Measurements from ENCODE around the gene MLST8. TPM values are rescaled to one million over a fixed set of nuclear protein-coding genes. Genes with fewer than 3 reads are reported as not detected.
A peak's percentile ranks its signal among the peaks of the same experiment; 100 is the strongest.

The MLST8 gene
- total RNA-seq, 1 experiment from 2014 or later, result 53.1 TPM

DNA sequence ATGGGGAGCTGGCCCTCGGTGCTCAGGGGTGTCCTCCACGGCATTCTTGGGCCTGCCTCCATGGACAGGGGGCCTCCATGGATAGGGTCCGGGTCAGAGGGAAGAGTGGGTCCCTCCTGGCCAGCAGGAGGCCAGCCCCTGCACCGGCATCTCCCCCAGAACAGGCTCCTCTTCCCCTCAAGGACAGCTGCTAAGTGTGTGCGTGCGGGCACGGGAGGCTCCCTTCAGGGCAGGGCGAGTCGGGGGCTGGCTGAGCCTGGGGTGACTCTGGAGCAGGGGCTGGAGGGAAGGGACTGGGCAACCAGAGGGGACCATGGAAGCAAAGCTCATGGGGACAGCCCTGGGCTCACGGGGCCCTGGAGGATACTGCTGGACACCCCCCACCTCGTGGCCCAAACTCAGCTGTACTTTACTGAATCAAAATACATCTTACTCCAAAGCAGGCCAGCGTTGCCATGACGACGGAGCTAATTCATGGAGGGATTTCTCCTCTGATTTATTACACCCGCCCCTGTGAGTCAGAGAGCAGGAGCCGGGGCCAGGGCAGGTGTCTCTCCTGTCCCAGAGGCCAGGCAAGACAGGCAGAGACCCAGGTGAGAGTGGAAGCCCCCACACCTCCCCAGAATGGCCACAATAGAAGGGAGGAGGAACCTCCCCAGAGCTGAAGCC lies 11.0 kb upstream of the MLST8 start:
- Mint-ChIP-seq H3K36me3 (ENCODE audit: insufficient read depth, unreplicated experiment) (no peaks in the 10 kb centered on the region), H3K4me1 (ENCODE audit: low read depth, unreplicated experiment) (no peaks in the 10 kb centered on the region), H3K4me3 (ENCODE audit: unreplicated experiment) (no peak overlapping the region), H3K27ac (ENCODE audit: unreplicated experiment) (no peak overlapping the region), H3K27me3 (ENCODE audit: insufficient read depth, unreplicated experiment) (no peaks in the 10 kb centered on the region), H3K9me3 (ENCODE audit: unreplicated experiment) (no peaks in the 10 kb centered on the region)
- ChIA-PET POLR2A (interaction anchor here (0.5 to 1.5 kb wide), 4 partner anchors 39 to 253 kb away, joined by 3 to 12 read pairs (median 8); partner anchors contain the start of genes ECI1 and TRAF7), CTCF (interaction anchor here (0.9 to 3.8 kb wide), 8 partner anchors 16 to 307 kb away, joined by 3 to 29 read pairs (median 6); partner anchors contain the start of genes BRICD5, ECI1 and PGP)
- Histone ChIP-seq H3K9me3 (no peaks in the 10 kb centered on the region), H3K27me3 (replicated peaks; ENCODE audit: control insufficient read depth, insufficient read depth, low read length) (no peaks in the 10 kb centered on the region), H3K4me1 (peaks cover 9% of the 10 kb centered on the region), H3K36me3 (ENCODE audit: control insufficient read depth, insufficient read depth, low read length) (no peaks in the 10 kb centered on the region; the same call in 1 of the 2 replicates), H3K4me3 (ENCODE audit: low read depth, low read length) (no peak overlapping the region)
- intact Hi-C loops (cut with micrococcal nuclease; ENCODE audit: unreplicated experiment), result loop anchor here (2.0 kb wide), 2 partner anchors 59 to 307 kb away; no protein-coding TSS in a partner anchor
- TF ChIP-seq CTCF (IDR thresholded peaks at IDR 0.05; ENCODE audit: insufficient read depth in 1 of 2, low read depth in 1 of 2, low read length in 1 of 2, severe bottlenecking in 1 of 2, unreplicated experiment in 1 of 2), result no peak
- no peak for DNase-seq
- no TSS peak for BruUV-seq (replicated peaks)

DNA sequence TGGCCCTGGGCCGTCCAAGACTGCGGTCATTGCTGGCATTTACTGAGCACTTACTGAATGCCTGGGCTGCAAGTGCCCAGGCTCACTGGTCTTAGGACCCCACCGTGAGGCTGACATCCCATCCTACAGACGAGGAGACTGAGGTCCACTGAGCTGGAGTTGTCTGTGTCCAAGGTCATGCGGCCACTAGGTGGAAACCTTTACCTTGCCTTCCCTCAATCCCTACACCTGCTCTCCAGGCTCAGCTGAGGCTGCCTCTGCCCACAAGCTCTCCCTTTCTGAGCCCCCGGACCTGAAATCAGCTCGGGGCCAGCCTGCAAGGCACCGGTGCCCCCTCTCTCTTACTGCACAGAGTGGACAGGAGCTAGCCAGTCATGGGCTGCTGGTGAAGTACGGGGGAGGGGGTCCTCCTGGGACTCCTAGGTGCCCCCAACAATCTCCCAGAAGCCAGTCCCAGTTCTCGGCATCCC lies 10.4 kb upstream of the MLST8 start:
- Mint-ChIP-seq H3K4me3 (ENCODE audit: unreplicated experiment) (peak overlapping the region; percentile 63), H3K27ac (ENCODE audit: unreplicated experiment) (no peak overlapping the region), H3K9me3 (ENCODE audit: unreplicated experiment) (no peaks in the 10 kb centered on the region), H3K4me1 (ENCODE audit: low read depth, unreplicated experiment) (no peaks in the 10 kb centered on the region), H3K27me3 (ENCODE audit: insufficient read depth, unreplicated experiment) (no peaks in the 10 kb centered on the region), H3K36me3 (ENCODE audit: insufficient read depth, unreplicated experiment) (no peaks in the 10 kb centered on the region)
- H3K36me3 ChIP-seq (ENCODE audit: control insufficient read depth, insufficient read depth, low read length), result no peaks in the 10 kb centered on the region; the same call in 1 of the 2 replicates
- H3K27me3 ChIP-seq (replicated peaks; ENCODE audit: control insufficient read depth, insufficient read depth, low read length), result no peaks in the 10 kb centered on the region
- ChIA-PET POLR2A (interaction anchor here (0.7 to 1.5 kb wide), 4 partner anchors 39 to 273 kb away, joined by 3 to 12 read pairs (median 9); partner anchors contain the start of genes ECI1 and TRAF7), CTCF (interaction anchor here (0.7 to 3.8 kb wide), 10 partner anchors 10 to 306 kb away, joined by 3 to 29 read pairs (median 4); partner anchors contain the start of genes BRICD5, ECI1 and PGP)
- peak in 1 of 2 experiments; percentile 49 for TF ChIP-seq CTCF (IDR thresholded peaks at IDR 0.05; ENCODE audit: insufficient read depth in 1 of 2, low read depth in 1 of 2, low read length in 1 of 2, severe bottlenecking in 1 of 2, unreplicated experiment in 1 of 2)
- intact Hi-C loops (cut with micrococcal nuclease; ENCODE audit: unreplicated experiment), result loop anchor here (2.0 kb wide), 2 partner anchors 58 to 306 kb away; no protein-coding TSS in a partner anchor
- DNase-seq, result peak; percentile 70 to 73
- no peaks in the 10 kb centered on the region for H3K9me3 ChIP-seq
- peaks cover 9% of the 10 kb centered on the region for H3K4me1 ChIP-seq
- peak overlapping the region; percentile 49 for H3K4me3 ChIP-seq (ENCODE audit: low read depth, low read length)
- BruUV-seq (replicated peaks), result no TSS peak

DNA sequence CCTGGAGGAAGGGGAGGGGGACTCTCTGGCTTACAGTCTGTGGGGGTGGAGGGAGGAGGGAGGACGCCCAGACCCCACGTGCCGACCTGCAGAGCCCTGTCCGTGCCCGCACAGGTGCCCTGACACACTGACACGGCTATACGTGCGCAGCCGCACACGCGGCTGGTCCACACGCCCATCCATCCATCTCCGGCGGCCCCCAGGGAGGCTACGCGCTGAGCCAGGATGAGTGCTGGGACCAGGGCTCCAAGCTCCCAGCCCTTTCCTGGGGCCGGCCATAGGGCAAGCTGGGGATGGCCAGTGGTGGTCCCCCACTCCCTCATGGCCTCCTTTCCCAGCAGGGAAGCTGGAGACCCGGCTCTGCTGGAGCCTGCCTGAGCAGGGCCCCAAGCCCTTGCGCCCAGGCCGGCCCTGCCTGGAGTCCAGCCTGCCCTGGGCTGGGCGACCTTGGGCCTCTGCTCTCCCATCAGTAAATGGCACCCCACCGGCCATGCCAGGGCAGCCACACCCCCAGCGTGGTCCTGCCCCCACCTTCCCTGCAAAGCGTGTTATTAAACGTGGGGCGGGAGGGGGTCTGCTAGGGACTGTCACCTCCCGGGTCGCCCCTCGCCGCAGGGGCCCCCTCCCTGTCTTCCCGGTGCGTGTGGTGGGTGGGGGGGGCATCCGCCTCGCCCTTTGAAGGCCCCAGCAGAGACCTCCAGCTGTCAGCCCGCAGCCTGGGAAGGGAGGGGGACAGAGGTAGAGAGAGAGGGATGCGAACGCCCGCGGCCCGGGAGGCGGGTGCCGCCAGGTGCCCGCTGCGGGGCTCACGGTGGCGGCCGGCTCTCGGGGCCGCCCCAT lies 9.7 kb upstream of the MLST8 start:
- Mint-ChIP-seq H3K36me3 (ENCODE audit: insufficient read depth, unreplicated experiment) (no peaks in the 10 kb centered on the region), H3K27ac (ENCODE audit: unreplicated experiment) (no peak overlapping the region), H3K4me3 (ENCODE audit: unreplicated experiment) (peak overlapping the region; percentile 63), H3K4me1 (ENCODE audit: low read depth, unreplicated experiment) (no peaks in the 10 kb centered on the region), H3K27me3 (ENCODE audit: insufficient read depth, unreplicated experiment) (no peaks in the 10 kb centered on the region), H3K9me3 (ENCODE audit: unreplicated experiment) (no peaks in the 10 kb centered on the region)
- Histone ChIP-seq H3K4me1 (peaks cover 9% of the 10 kb centered on the region), H3K4me3 (ENCODE audit: low read depth, low read length) (peak overlapping the region; percentile 49), H3K9me3 (no peaks in the 10 kb centered on the region), H3K27me3 (replicated peaks; ENCODE audit: control insufficient read depth, insufficient read depth, low read length) (no peaks in the 10 kb centered on the region), H3K36me3 (ENCODE audit: control insufficient read depth, insufficient read depth, low read length) (no peaks in the 10 kb centered on the region; the same call in 1 of the 2 replicates)
- TF ChIP-seq CTCF (IDR thresholded peaks at IDR 0.05; ENCODE audit: insufficient read depth in 1 of 2, low read depth in 1 of 2, low read length in 1 of 2, severe bottlenecking in 1 of 2, unreplicated experiment in 1 of 2), result no peak
- ChIA-PET POLR2A (interaction anchor here (0.7 to 1.5 kb wide), 3 partner anchors 40 to 273 kb away, joined by 8 to 12 read pairs (median 10); partner anchors contain the start of genes ECI1 and TRAF7), CTCF (interaction anchor here (0.7 to 3.8 kb wide), 9 partner anchors 10 to 305 kb away, joined by 3 to 29 read pairs (median 4); partner anchors contain the start of genes ECI1 and PGP)
- intact Hi-C loops (cut with micrococcal nuclease; ENCODE audit: unreplicated experiment), result loop anchor here (2.0 kb wide), 2 partner anchors 57 to 305 kb away; no protein-coding TSS in a partner anchor
- no peak for DNase-seq
- BruUV-seq (replicated peaks), result no TSS peak

Data from Caco-2 (cell line).